ENCODE measurements around the gene HK1.
A peak's percentile ranks its signal among the peaks of the same experiment; 100 is the strongest.

The HK1 gene

GRCh38 chr10:69407621-69408301 lies 129.5 kb downstream of the HK1 start:
- no peak for DNase-seq

DNA sequence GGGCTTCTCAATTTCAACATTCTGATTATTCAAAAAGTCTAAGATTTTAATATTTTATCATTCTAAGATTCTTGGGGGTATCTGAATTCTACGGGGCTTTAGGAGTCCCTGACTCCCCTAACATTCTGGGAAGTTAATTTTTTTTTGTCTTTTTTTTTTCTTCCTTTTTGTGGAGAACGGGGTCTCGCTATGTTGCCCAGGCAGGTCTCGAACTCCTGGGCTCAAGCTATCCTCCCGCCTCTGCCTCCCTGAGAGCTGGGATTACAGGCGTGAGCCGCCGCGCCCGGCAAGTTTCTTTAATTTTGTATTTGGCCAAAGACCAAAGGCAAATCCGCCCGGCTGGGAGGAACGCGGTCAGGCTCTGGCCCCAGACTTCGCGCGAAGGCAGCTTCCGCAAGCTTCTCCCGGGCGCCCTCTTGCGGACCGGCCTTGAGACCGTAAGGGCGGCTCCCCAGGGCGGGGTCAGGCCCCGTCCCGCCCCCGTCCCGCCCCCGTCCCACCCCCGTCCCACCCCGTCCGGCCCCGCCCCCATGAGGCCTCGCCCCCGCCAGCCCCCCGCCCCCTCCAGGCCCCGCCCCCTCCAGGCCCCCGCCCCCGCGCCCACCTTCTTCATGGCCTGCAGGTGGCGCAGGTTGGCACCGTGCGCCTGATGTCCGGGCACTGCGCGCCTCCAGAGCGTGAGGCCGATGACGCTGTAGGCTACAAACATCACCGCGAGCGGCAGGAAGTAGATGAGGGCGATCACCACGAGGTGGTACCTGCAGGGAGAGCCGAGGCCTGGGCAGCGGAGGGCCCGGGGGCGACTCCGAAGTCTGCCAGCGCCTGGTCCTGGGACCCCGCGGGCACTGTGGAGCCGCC lies 130.3 kb downstream of the HK1 start:
- peak; percentile 96 for DNase-seq

- DNase-seq: no peak
Measured at GRCh38 chr10:69409176-69409495, 130.8 kb downstream of the HK1 start.

DNA sequence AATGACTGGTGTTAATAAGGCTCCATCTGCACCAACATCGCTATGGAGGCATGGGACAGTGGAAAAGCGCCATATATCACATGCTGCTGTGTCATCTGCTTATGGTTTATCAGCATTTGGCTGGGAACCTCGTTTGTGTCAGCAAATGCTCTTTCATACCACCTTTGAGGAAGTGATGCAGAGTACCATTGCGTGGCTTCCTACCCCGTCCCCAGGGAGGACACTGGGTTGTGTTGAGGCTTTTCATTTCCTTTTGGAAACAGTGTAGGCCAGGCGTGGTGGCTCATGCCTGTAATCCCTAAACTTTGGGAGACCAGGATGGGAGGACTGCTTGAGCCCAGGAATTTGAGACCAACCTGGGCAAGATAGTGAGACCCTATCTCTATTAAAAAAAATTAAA lies 131.7 kb downstream of the HK1 start:
- DNase-seq: no peak

- no peak for DNase-seq
Measured at GRCh38 chr10:69410487-69410886, 132.2 kb downstream of the HK1 start.

GRCh38 chr10:69411476-69411875 lies 133.2 kb downstream of the HK1 start:
- DNase-seq: no peak

DNA sequence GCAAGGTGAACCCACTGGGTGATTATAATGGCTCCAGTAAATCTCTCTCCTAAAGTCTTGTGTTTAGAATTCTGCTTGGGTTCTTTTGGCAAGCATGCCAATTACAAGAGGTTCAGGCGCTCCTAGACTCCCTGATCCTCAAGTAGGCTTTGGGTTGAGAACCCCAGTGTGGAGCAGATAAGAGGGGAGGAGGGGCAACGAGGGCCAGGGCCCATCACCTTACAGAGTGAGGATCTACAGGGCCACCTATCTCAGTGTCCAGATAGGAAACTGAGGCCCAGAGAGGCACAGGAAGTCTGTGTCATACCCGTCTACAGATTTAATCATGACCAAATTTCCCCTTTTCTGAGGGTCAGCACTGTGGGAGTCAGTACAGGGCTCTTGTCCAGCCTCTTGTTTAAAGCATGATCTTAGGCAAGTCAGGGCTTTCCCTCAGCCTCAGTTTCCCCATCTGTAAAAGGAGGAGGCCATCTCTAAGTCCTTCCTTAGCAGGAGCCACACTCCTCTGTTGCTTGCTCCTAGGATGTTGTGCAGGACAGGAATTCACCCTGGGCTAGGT lies 134.0 kb downstream of the HK1 start:
- no peak for DNase-seq

GRCh38 chr10:69413221-69413865 lies 135.0 kb downstream of the HK1 start:
- no peak for DNase-seq

DNA sequence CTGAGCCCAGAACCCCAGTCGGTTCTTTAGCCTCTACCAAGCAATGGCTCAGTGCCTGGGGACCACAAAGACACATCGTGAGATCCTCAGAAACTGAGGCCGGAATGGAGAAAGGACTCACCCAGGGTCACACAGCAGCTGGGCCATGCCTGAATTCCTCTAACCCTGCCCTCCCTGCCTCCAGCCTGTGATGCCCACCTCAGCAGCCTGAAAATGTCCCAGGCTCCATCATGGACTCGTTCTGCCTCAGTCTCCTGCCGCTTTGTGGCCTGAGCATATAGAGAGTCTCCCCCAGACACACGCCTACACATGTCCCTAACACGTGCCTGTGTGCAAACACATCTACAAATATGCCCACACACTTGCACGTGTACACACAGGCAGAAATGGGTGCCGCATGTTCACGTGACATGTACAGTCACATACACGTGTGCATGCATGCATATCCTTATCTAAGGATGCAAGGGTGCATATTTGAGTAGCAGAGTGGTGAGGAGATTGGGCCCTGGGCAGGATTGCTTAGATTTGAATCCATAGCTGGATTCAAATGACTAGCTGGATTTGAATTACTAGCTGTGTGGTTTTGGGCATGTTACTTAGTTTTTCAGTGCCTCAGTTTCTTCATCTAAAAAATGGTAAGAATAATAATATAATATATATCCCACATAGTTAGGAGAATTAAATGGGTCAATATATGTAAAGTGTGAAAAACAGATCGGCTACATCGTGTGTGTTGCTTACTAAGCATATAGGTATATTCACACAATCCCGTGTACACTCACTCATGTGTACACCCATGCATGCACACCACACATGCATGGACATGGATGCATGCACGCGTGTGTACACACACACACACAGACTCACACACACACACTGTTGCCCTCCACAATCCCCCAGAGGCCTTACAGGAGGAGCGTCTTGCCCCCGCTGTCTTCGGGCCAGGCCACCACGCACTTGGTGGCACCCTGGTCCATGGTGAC lies 136.0 kb downstream of the HK1 start:
- no peak for DNase-seq

DNA sequence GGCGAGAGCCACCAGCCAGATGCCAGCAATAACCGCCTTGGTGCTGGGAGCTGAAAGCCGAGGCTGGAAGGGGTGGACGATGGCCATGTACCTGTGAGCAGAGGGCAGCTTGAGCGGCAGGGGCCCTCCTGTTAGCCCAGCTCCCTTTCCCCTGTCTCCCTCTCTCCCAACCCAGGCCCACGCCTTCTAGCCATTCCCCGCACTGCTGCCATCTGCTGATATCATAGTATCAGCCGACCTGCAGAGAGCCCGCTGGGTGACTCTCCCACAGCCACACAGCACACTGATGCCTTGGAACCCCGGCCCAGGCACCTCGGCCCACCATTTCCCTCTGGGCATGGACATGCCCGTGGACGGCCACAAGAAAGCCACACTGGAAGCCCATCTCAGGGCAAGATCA lies 136.8 kb downstream of the HK1 start:
- no peak for DNase-seq

- no peak for DNase-seq
Measured at GRCh38 chr10:69415951-69416350, 137.7 kb downstream of the HK1 start.

GRCh38 chr10:69416695-69417094 lies 138.4 kb downstream of the HK1 start, which contains the start of gene TACR2:
TSS of gene TACR2 (minus strand) at chr10:69416918. CDS start at chr10:69416323, 595 bp downstream.
- DNase-seq: no peak

GRCh38 chr10:69417542-69417941 lies 139.2 kb downstream of the HK1 start:
- DNase-seq: no peak

DNA sequence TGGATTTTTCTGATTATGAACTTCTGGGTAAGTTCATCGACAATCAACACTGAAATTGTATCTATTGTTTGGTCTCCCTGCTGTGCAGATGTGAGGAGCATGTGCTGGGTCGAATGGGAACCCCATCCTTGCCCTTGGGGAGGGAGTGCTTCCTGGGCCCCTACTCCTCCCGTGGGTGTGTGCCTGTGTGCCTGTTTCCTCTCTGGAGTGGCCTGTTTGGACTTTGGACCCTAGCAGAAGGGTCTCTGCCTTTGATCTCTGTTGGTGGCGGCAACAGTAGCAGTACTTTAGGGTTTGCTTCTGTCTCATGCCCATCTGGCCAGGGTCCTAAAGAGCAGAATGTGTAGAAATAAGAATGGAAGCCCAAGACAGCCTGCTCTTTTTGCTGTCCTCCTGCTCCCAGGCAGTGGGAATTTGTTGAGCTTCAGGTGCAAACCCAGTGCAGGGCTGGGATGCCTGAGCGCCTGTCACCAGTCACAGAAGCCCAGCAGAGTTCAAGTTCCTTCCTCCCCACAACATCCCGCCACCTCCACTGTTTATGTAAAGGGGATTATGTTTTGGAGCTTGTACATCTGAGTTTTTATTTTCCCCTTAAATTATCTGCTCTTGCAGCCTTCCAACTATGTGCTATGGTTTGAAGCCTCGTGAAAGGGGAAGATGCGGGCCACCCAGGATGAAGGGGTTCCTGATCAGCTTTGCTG lies 139.9 kb downstream of the HK1 start:
- DNase-seq: no peak

GRCh38 chr10:69419096-69419743 lies 140.9 kb downstream of the HK1 start:
- DNase-seq: no peak

DNA sequence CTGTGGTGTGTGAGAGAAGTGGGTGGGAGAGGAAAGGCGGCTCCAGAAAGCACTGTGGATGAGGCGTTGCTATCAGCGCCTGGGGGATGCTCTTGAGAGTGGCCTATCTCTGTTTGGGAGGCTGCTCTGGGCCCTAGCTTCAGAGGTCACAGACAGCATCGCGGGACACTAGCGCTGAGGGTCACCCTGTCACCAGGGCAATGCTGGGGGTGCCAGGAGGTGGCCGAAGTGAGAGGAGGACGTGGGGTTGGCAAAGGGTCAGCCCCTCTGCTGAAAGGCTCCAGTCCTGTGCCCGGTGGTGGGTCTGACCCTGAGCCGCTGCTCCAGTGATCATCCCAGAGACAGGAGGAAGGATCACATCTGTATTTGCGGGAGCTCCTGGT lies 141.4 kb downstream of the HK1 start:
- DNase-seq: no peak

DNA sequence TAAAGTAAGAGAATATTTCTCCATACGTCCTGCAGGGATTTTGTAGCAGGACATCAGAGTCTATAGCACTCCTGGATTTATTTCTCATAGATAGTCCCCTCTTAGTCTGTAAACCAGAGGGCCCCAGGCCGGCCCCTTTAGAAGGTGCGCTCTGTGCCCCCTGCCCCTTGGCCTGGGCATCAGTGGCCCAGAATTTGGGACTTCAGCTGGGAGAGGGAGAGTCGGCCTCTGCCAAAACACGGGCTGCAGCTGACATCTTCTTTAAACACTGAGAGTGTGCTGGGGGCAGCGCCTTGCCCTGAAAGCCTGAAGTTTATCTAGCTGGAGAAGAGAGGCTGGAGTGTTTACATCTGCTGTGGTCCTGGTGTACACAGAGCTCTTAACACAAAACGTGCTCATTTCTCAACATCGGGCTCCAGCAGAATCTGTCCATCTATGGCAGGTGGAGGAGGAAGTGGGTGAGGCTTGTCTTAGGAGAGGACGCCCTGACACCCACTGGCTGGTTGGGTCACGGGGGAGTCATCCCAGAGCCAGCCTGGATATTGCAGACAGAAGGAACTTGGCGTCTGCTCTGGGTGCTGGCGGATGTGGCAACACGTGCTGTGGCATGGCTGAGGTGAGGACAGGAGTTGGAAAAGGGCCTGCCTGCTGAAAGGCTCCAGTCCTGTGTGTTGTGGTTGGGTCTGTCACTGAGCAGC lies 143.5 kb downstream of the HK1 start:
- DNase-seq: no peak

GRCh38 chr10:69422676-69423075 lies 144.4 kb downstream of the HK1 start:
- no peak for DNase-seq

DNA sequence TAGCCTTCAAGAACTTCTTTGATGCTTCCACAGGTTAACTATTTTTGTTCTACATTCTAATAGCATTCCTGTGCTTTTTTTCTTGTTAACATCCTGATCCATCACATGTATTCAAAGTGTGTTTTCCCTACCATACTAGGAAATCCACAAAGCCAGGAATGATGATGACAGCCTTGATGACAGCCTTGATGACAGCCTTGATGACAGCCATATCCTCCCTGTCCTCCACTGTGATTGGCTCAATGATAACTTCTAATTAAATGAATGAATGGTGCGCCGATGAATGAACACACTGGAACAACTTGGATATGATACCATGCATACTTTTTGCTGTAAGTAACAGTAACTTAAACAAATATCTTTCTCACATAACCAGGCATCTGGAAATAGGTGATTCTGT lies 146.7 kb downstream of the HK1 start:
- DNase-seq: no peak

DNA sequence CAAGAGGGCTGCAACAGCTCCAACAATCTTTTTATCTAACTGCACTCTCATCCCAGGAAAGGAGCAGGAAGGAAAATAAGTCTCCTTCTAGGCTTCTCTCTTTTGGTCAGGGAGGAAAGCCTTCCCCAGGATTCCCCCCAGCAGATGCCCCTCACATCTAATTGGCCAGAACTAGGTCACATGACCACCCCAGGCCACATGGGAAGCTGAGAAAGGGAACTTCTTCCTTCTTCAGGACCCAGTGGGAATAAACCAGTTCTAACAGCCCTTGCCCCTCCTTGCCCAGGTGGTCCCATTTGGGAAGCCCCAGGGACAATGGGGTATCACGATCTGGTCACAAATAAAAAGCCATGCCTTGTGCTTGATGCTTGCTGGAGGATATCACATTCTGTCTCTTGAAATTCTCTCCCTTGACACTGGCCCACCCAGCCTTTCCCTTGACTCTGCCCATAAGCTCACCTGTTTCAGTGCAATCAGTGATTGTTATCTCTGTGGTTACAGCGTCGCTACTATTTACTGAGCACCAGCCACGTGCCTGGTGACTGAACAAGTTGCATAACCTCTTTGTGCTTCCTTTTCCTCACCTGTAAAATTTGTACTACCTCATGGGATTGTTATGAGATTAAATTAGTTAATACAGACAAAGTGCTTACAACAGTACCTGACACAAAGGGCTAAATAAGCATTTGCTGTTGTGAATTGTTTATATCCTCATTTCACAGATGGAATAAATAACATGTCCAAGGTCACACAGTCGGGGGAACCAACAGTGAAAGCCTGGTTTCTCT lies 147.4 kb downstream of the HK1 start:
- DNase-seq: peak; percentile 76

Data from activated effector memory CD4-positive, alpha-beta T cell treated with anti-CD3 and anti-CD28 coated beads, Interleukin-2, amount 50 U/mL, for 16 hours (primary cell).